Nephron (organoid): ENCODE measurements around the gene CAMKK2.
"Not testable (repeated sequence)": the region's sequence is repeated elsewhere in the genome, so short reads cannot be mapped to it uniquely, and the experiment has no call there.

Experiments
- H3K27ac Mint-ChIP-seq, 3 experiments: 2 replicates each; pipeline ENCODE4 v1.8.0; 2020; ENCODE audit warnings: mixed read lengths in 3 of 3, mild to moderate bottlenecking in 2 of 3, moderate library complexity in 1 of 3
- H3K27me3 Mint-ChIP-seq: 2 replicates; pipeline ENCODE4 v1.8.0; 2021; ENCODE audit warnings: low read depth, mild to moderate bottlenecking, moderate library complexity, mixed read lengths
- H3K36me3 Mint-ChIP-seq: 2 replicates; pipeline ENCODE4 v1.8.0; 2020; ENCODE audit warnings: low read depth, mixed read lengths
- H3K4me1 Mint-ChIP-seq: 2 replicates; pipeline ENCODE4 v1.8.0; 2020; ENCODE audit warnings: mixed read lengths
- H3K4me3 Mint-ChIP-seq, 3 experiments: 2 replicates each; pipeline ENCODE4 v1.8.0; 2020; ENCODE audit warnings: mild to moderate bottlenecking in 3 of 3, mixed read lengths in 3 of 3, moderate library complexity in 2 of 3
- H3K9me3 Mint-ChIP-seq: 2 replicates; pipeline ENCODE4 v1.8.0; 2020; ENCODE audit warnings: mixed read lengths
- TF ChIP-seq, protein P1 (sequence below), 3 experiments: fragments of 200-600 bp; sonication (generic); IDR thresholded peaks; one replicate each; pipeline ENCODE4 v1.5.0; 2021; ENCODE audit warnings: antibody characterized with exemption in 3 of 3; ENCODE audit not compliant: unreplicated experiment in 3 of 3

CAMKK2 gene

DNA sequence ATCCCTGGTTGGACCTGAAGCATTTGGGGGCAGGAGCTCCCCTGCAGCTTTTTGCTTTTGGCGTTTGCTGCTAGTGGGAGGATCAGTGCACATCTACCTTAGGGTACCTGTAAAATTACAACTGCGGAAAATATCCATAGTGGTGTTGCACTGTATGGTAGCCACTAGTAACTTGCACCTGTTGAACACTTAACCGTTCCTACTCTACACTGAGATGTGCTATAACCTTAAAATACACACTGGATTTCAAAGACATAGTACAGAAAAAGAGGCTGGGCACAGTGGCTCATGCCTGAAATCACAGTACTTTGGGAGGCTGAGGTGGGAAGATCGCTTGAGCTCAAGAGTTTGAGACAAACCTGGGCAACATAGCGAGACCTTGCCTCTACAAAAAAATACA is 83.6 kb downstream of the CAMKK2 start:
- Mint-ChIP-seq H3K36me3 (peaks cover 5% of the 10 kb centered on the region), H3K27me3 (peaks cover 2% of the 10 kb centered on the region), H3K27ac (no peak overlapping the region), H3K4me1 (peaks cover 16% of the 10 kb centered on the region), H3K9me3 (no peaks in the 10 kb centered on the region), H3K4me3 (peak overlapping the region in 1 of 3 experiments; percentile 43)
- TF ChIP-seq, protein P1, sequence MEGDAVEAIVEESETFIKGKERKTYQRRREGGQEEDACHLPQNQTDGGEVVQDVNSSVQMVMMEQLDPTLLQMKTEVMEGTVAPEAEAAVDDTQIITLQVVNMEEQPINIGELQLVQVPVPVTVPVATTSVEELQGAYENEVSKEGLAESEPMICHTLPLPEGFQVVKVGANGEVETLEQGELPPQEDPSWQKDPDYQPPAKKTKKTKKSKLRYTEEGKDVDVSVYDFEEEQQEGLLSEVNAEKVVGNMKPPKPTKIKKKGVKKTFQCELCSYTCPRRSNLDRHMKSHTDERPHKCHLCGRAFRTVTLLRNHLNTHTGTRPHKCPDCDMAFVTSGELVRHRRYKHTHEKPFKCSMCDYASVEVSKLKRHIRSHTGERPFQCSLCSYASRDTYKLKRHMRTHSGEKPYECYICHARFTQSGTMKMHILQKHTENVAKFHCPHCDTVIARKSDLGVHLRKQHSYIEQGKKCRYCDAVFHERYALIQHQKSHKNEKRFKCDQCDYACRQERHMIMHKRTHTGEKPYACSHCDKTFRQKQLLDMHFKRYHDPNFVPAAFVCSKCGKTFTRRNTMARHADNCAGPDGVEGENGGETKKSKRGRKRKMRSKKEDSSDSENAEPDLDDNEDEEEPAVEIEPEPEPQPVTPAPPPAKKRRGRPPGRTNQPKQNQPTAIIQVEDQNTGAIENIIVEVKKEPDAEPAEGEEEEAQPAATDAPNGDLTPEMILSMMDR (IDR thresholded peaks at IDR 0.05; ENCODE audit: unreplicated experiment in 3 of 3) = no peak

DNA sequence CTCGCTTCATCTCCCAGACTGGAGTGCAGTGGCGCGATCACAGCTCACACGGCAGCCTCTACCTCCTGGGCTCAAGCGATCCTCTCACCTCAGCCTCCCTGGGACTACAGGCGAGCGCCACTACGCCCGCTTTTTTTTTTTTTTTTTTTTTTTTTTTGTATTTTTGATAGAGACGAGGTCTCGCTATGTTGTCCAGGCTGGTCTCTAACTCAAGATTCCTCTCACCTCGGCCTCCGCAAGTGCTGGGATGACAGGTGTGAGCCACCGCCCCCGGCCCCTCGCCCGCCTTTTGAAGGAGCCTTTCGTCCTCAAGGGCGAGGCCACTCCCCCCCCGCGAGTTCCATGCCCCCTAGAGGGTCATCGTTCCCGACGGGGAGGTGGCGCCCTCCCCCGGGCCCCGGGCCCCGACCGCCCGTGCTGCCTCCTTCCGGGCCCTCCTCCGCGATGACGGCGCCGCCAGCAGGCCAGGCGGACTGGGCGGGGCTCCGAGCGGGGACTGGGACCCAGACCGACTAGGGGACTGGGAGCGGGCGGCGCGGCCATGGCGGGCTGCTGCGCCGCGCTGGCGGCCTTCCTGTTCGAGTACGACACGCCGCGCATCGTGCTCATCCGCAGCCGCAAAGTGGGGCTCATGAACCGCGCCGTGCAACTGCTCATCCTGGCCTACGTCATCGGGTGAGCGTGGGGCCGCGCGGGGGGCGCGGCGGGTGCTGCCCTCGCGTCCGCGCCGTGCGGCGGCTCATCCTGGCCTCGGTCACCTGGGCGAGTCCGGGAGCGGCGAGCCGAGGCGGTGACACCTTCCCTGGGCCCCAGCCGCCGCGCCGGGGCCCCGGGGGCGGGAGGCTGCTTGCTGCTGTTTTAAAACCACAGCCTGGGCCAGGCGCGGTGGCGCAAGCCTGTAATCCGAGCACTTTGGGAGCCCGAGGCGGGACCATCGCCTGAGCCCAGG is 86.6 kb downstream of the CAMKK2 start, which contains the start of gene P2RX4:
TSS of gene P2RX4 (plus strand) at position 506 of the 949 bp plus-strand sequence. CDS start at position 542, 36 bp downstream.
- H3K9me3 Mint-ChIP-seq = no peaks in the 10 kb centered on the region
- TF ChIP-seq, protein P1 (IDR thresholded peaks at IDR 0.05; ENCODE audit: unreplicated experiment in 3 of 3) = peak in 1 of 3 experiments; percentile 30
- H3K4me3 Mint-ChIP-seq = peak within 1 kb of the TSS; percentile 84 to 94 (median 92)
- peak within 1 kb of the TSS; percentile 88 to 90 (median 88) for H3K27ac Mint-ChIP-seq
- H3K27me3 Mint-ChIP-seq = peaks cover 4% of the 10 kb centered on the region
- H3K4me1 Mint-ChIP-seq = peaks cover 11% of the 10 kb centered on the region
- peaks cover 5% of the 10 kb centered on the region for H3K36me3 Mint-ChIP-seq

DNA sequence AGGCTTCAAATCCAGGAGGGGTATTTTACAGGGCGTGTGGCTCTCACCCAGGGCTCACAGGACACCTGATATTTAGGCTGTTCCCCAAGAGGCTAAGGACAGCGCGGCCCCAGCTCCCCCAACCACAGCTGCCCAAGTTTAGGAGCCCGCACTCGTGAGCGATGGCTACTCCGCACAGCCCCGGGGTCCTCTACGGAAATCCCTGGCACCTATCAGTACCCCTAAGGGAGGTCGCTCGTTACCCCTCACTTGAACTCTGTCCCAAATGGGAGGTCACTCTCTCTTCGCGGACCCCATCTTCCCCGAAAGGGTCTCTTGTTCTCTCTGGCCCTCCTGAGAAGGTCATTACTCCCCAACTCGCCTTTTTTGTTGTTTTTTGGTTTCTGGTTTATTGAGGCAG is 87.3 kb downstream of the CAMKK2 start:
- Mint-ChIP-seq H3K27me3 (peaks cover 4% of the 10 kb centered on the region), H3K9me3 (no peaks in the 10 kb centered on the region), H3K27ac (peak overlapping the region in 2 of 3 experiments; percentile 27 to 61), H3K4me3 (peak overlapping the region; percentile 61 to 74 (median 66)), H3K4me1 (peaks cover 7% of the 10 kb centered on the region), H3K36me3 (peaks cover 1% of the 10 kb centered on the region)
- TF ChIP-seq, protein P1 (IDR thresholded peaks at IDR 0.05; ENCODE audit: unreplicated experiment in 3 of 3) = no peak

DNA sequence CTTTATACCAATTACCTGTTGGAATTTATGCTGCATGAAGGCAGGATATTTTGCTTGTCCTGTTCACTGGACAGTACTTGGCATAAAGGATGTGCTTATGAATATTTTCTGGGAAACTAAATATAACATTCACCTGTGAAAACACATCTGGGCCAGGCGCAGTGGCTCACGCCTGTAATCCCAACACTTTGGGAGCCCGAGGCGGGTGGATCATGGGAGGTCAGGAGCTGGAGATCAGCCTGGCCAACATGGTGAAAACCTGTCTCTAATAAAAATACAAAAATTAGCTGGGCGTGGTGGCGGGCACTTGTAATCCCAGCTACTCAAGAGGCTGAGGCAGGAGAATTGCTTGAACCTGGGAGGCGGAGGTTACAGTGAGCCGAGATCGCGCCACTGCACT is 87.9 kb downstream of the CAMKK2 start:
- H3K4me3 Mint-ChIP-seq = peak overlapping the region; percentile 61 to 74 (median 66)
- H3K4me1 Mint-ChIP-seq, H3K36me3 Mint-ChIP-seq, H3K27me3 Mint-ChIP-seq, H3K9me3 Mint-ChIP-seq: not testable (repeated sequence)
- peak overlapping the region; percentile 9 to 61 (median 40) for H3K27ac Mint-ChIP-seq

DNA sequence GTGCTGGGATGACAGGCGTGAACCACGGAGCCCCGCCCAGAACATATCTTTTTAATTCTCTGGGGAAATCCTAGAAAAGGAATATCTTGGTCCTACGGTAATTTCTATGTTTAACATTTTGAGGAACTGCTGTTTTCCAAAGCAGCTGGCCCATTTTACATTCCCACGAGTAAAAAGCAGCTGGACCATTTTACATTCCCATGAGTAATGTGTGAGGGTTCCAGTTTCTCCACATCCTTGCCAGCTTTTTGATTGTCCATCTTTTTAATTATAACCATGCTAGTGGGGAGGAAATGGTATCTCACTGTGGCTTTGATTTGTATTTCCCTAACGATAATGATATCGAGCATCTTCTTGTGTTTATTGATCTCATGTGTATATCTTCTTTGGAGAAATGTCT is 91.0 kb downstream of the CAMKK2 start:
- H3K4me1 Mint-ChIP-seq = peaks cover under 1% of the 10 kb centered on the region
- no peaks in the 10 kb centered on the region for H3K36me3 Mint-ChIP-seq
- H3K27me3 Mint-ChIP-seq = peaks cover 7% of the 10 kb centered on the region
- no peak overlapping the region for H3K27ac Mint-ChIP-seq
- no peaks in the 10 kb centered on the region for H3K9me3 Mint-ChIP-seq
- TF ChIP-seq, protein P1 (IDR thresholded peaks at IDR 0.05; ENCODE audit: unreplicated experiment in 3 of 3) = no peak
- no peak overlapping the region for H3K4me3 Mint-ChIP-seq

DNA sequence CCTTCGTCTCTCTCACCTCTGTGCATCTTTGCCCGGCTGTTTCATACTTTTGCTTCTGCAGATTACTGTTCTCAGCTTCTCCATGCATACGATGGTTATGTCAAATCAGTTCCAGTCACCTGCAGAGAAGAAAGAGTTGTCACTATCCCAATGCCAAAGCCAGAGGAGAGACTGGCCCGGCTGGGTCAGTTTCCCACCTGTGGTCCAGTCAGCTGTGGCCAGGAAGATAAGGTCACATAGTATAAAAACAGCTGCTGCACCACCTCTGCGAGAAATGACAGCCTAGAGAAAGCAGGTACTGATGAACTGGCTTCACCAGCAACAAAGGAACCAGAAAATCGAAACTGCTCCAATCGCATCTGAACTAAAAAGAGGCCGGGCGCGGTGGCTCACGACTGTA is 93.0 kb downstream of the CAMKK2 start:
- TF ChIP-seq, protein P1 (IDR thresholded peaks at IDR 0.05; ENCODE audit: unreplicated experiment in 3 of 3) = no peak
- no peak overlapping the region for H3K4me3 Mint-ChIP-seq
- peaks cover 7% of the 10 kb centered on the region for H3K27me3 Mint-ChIP-seq
- H3K9me3 Mint-ChIP-seq = no peaks in the 10 kb centered on the region
- no peaks in the 10 kb centered on the region for H3K36me3 Mint-ChIP-seq
- H3K4me1 Mint-ChIP-seq = no peaks in the 10 kb centered on the region
- no peak overlapping the region for H3K27ac Mint-ChIP-seq
